Esophagus squamous epithelium (tissue), 4 donors: Measurements from ENCODE around the gene NOL9.
A peak's percentile ranks its signal among the peaks of the same experiment; 100 is the strongest.

ENCODE experiments used
- POLR2A ChIP-seq, 4 donors: fragments of 450-650 bp; IDR thresholded peaks; one replicate each; pipeline ENCODE4 v1.6.1; 2017; ENCODE audit warnings: antibody characterized with exemption in 4 of 4, mild to moderate bottlenecking in 4 of 4, moderate library complexity in 3 of 4
- TF ChIP-seq, protein P1 (sequence below), 6 experiments: fragments of 450-650 bp in 4 of 6; fragments of 200-600 bp in 2 of 6; sonication (generic) in 2 of 6; IDR thresholded peaks; one replicate each; pipeline ENCODE4 v1.5.1; 2016 to 2019; ENCODE audit warnings: antibody characterized with exemption in 6 of 6, mild to moderate bottlenecking in 4 of 6, moderate library complexity in 4 of 6

- TF ChIP-seq, protein P1, sequence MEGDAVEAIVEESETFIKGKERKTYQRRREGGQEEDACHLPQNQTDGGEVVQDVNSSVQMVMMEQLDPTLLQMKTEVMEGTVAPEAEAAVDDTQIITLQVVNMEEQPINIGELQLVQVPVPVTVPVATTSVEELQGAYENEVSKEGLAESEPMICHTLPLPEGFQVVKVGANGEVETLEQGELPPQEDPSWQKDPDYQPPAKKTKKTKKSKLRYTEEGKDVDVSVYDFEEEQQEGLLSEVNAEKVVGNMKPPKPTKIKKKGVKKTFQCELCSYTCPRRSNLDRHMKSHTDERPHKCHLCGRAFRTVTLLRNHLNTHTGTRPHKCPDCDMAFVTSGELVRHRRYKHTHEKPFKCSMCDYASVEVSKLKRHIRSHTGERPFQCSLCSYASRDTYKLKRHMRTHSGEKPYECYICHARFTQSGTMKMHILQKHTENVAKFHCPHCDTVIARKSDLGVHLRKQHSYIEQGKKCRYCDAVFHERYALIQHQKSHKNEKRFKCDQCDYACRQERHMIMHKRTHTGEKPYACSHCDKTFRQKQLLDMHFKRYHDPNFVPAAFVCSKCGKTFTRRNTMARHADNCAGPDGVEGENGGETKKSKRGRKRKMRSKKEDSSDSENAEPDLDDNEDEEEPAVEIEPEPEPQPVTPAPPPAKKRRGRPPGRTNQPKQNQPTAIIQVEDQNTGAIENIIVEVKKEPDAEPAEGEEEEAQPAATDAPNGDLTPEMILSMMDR (IDR thresholded peaks at IDR 0.05): peak in 3 of 6 experiments; percentile 30 to 59 (median 34)
- TF ChIP-seq POLR2A (IDR thresholded peaks at IDR 0.05): peak in 1 of 4 donors; percentile 29
Measured at GRCh38 chr1:6599141-6599975, 45.0 kb upstream of the NOL9 start.
